LNCaP clone FGC (cell line): Measurements from ENCODE around the gene ADGRL1.
"Not testable (repeated sequence)": the region's sequence is repeated elsewhere in the genome, so short reads cannot be mapped to it uniquely, and the experiment has no call there.

ENCODE experiments used
- DNase-seq: peaks from one replicate; pipeline ENCODE4 v3.0.0-alpha.2; 2011; ENCODE audit warnings: low read depth
- H3K4me3 ChIP-seq: 2 replicates; pipeline ENCODE4 v1.5.1; 2011; ENCODE audit warnings: mild to moderate bottlenecking, low read depth, low read length, control low read depth
- TF ChIP-seq, protein P1 (sequence below): IDR thresholded peaks from 2 replicates; pipeline ENCODE4 v1.5.1; 2012; ENCODE audit warnings: mild to moderate bottlenecking; ENCODE audit not compliant: control insufficient read depth, insufficient read depth; ENCODE audit errors: extremely low read depth

Gene ADGRL1

DNA sequence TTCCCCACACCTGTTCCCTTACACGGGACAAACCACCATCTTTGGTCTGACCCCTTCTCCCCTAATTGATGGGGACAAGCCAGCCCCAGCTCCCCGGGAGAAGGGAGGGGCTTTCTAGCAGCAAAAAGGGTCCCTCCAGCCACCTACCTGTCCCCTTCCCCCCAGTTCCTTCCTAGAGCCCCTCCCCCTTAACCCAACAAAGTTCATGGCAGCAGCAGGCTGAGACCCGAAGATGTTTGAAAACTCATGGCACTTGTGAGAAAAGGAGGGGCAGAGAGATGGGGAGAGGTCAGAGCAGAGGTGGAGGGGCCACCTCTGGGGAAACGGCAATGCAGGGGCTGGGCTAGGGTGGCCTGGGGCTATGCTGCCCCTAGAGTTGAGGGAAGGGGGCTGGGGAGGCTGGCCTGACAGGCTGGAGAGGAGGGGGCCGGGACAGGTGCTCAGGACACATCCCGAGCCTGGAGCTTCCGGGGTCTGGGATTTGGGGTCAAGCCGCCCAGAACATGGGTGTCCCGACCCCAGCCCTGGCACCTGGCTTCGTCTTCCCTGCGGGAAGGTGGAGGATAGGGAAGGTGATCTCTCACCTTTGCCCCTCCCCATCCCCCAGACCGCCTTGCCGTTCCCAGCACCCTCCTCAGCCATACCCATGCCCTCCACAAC, 57.1 kb downstream of the ADGRL1 start:
- no peak for DNase-seq
- TF ChIP-seq, protein P1, sequence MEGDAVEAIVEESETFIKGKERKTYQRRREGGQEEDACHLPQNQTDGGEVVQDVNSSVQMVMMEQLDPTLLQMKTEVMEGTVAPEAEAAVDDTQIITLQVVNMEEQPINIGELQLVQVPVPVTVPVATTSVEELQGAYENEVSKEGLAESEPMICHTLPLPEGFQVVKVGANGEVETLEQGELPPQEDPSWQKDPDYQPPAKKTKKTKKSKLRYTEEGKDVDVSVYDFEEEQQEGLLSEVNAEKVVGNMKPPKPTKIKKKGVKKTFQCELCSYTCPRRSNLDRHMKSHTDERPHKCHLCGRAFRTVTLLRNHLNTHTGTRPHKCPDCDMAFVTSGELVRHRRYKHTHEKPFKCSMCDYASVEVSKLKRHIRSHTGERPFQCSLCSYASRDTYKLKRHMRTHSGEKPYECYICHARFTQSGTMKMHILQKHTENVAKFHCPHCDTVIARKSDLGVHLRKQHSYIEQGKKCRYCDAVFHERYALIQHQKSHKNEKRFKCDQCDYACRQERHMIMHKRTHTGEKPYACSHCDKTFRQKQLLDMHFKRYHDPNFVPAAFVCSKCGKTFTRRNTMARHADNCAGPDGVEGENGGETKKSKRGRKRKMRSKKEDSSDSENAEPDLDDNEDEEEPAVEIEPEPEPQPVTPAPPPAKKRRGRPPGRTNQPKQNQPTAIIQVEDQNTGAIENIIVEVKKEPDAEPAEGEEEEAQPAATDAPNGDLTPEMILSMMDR: no peak
- H3K4me3 ChIP-seq: no peak overlapping the region

DNA sequence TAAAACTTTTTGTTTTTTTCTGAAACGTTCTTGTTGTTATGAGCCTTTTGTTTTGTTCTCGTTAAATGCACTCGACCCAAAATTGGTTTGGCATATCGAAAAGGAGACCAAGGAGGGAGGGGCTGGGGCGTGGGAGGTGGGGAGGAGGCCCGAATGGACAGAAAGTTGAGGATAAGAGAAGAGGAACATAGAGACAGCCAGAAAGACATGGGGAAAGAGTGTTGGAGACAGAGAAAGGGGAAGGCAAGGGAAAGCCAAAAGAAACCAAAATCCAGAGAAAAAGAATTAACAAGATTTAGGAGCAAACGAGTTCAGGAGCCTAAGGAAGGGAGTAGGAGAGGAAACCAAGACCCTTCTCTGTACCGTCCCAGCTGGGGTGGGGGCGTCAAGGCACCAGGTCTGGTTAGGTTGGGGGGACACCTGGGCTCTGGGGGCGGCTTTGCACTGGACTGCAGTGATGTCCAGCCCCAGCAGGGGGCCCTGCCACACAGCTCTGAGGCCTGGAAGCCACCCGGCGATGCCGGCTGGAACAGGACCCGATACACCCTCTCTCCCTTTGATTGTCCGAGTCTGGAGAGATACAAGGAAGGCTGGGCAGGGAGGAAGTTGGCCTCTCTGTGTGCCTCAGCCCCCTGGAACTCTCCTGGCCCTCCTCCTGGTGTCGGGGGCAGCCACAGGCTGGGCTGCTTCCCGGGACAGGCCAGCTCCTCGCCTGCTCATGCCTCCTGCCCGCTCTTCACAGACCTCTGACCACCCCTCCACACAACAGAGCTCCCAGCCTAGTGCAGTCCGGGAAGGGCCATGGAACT, 58.0 kb downstream of the ADGRL1 start:
- DNase-seq: no peak
- H3K4me3 ChIP-seq: no peak overlapping the region
- TF ChIP-seq, protein P1: peak; percentile 61

DNA sequence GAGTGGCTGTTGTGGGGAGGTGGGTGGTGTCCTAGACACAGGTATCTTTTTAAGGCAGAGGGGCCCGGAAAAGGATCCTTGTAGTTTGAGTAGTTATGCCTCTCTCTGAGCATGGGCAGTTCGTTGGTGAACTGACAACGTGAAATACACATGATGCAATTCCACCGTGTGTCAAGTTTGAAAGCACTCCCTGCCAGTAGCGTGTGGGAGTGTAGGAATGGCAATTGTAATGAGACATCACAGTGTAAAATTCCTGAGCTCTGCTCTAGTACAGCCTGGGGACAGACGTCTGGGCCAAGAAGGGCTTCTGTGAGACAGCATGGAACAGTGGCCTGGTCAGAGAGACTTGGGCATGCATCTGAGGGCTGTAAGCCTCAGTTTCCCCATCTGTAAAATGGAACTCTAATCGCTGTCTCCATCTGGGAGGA, 59.2 kb downstream of the ADGRL1 start:
- no peak for DNase-seq
- TF ChIP-seq, protein P1: no peak
- H3K4me3 ChIP-seq: no peak overlapping the region

DNA sequence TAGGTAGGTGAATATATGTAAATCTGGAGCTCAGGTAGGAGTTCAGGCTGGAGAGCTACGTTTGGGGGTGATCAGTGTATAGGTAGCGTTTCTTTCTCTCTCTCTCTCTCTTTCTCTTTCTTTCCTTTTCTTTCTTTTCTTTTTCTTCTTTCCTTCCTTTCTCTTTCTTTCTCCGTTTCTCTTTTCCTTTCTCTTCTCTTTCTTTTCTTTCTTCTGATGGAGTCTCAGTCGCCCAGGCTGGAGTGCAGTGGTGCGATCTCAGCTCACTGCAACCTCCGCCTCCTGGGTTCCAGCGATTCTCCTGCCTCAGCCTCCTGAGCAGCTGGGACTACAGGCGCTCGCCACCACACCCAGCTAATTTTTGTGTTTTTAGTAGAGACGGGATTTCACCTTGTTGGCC, 59.8 kb downstream of the ADGRL1 start:
- H3K4me3 ChIP-seq, DNase-seq: not testable (repeated sequence)

DNA sequence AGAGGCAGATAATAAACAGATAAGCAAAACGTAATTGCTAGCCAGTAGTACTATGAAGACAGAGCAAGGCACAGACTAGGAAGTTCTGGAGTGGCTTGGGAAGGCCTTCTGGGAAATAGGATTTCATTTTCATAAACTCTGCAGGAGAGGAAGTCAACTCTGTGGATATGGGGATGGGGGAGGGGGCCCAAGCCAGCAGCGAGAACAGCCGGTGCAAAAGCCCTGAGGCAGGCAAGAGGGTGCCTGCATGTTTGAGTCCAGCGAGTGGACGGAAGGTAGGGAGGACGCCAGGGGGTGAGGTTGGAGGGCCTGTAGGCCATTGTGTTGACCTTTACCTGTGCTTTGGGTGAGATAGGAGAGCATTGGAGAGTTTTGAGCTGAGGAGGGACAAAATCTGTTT, 60.6 kb downstream of the ADGRL1 start:
- no peak for DNase-seq
- H3K4me3 ChIP-seq: no peak overlapping the region
- TF ChIP-seq, protein P1: no peak

DNA sequence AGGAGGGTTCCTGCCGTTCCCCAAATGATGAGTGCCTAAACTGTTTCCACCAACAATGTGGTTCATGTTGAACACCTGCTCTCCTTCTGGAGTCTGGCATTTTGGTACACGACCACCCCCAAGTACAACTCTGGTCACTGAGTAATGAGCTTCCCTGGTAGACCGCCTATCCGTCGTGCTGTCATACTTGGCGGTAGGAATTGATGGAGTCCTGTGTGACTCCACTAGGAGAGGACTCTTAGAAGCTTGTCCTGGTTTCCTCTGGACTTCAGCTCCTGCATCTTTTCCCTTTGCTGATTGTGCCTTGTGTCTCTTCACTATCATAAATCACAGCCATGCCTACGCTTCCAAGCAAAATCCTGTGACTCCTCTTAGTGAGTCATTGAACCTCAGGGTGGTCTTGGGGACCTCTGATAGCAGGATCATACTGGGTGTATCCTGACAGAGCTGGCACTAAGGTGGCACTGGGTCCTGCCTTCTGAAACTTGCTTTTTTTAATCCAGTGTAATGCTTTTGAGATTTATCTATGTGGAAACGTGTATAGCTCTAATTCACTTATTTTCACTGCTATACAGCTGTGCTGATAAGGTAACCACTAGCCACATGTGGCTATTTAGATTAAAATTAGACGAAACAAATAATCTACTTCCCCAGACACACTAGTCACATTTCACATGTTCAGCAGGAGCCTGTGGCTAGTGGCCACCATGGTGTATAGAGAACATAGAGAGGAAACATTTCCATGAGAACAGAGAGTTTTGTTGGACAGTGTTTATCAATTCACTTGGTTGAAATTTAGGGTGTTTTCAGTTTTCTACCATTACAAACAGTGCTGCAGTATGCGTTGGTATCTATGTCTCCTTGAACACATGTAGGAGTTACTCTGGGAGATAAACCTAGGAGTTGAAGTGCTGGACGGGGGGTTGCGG, 63.4 kb downstream of the ADGRL1 start:
- TF ChIP-seq, protein P1: no peak
- H3K4me3 ChIP-seq: no peak overlapping the region
- no peak for DNase-seq

DNA sequence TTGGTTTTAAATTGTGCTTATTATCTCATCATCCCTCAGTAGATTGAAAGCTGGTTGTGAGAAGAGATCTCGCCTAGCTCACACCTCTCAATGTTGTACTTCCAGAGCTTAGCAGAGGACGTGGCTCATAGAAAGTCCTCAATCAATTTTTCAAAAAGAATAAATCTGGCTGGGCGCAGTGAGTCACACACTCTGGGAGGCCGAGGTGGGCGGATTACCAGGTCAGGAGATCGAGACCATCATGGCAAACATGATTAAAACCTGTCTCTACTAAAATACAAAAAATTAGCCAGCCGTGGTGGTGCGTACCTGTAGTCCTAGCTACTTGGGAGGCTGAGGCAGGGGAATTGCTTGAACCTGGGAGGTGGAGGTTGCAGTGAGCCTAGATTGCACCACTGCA, 64.9 kb downstream of the ADGRL1 start:
- TF ChIP-seq, protein P1: no peak
- no peak overlapping the region for H3K4me3 ChIP-seq

More for the DNA sequence above, 64.9 kb downstream of the ADGRL1 start:
- DNase-seq: no peak
